Measurements from ENCODE around the gene SYCE3. TPM values are rescaled to one million over a fixed set of nuclear protein-coding genes. Genes with fewer than 3 reads are reported as not detected.

Gene SYCE3
- total RNA-seq, 1 donor from 2014 or later = not detected

DNA sequence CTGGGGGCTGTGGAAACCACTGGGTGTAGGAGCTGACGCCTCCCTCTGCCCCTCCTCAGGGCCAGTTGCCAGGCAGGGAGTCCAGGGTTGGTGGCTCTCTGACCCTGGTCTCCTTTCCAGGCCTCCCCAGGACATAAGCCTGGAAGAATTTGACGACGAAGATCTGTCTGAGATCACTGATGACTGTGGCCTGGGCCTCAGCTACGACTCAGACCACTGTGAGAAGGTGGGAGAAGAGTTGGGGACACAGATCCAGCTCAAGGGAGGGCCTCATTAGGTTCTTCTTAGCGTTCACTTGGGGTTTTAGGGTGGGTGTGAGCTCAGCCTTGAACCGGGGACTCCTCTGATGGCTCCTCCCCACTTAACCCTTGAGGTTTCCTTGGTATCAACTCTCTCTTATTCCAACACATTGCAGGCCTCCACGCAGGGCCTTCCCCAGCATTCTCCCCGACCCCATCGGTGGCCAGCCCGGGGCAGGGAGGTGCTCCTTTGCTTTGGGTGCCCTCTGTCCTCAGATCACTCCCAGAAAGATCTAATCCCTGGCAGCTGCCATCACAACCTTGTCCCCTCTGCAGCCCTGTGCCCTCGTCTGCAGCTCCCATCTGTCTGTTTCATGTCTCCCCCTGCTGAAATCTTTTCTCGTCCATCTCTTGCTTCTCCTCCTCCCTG is 39.1 kb upstream of the SYCE3 start:
- H3K27me3 ChIP-seq = peaks cover 82% of the 10 kb centered on the region

DNA sequence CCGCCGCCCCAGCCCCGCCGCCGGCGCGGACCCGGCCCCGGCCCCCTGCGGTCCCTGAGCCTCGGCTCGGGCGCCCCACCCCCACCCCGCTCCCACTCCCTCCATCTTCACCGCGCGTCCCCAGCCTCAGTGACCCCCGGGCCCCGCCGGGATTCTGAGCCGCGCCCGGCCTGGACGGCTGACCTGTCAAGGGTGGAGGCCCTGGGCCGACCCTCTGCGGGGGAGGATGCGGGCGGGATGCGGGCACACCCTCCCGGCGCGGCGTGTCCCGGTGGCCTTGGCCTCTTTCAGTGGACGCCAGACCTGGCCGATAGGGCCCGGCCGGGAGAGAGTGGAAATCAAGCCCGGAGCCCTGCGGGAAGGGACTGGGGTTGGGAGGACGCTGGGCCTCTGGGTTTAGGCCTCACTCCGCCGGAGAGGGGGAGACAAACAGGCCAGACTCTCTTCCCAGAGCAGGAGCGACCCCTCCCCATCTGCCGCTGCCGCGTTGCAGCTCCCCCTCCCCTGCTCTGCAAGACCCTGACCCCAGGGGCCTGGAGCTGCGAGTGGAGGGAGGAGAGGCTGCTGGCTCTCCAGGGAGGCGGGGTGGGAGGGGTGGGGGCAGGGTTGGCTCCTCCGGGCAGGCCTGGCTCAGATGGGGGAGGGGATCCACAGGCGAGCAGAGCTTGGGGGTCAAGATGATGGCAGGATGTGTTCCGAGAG is 38.4 kb upstream of the SYCE3 start:
- TF ChIP-seq CTCF (IDR thresholded peaks at IDR 0.05) (no peak), EZH2 (IDR thresholded peaks at IDR 0.05) (peak; percentile 62), EZH2phosphoT487 (IDR thresholded peaks at IDR 0.05) (peak; percentile 41)
- H2AFZ ChIP-seq (replicated peaks) = no peak overlapping the region
- H3K27me3 ChIP-seq = peaks cover 82% of the 10 kb centered on the region
- H3K4me1 ChIP-seq = peaks cover 4% of the 10 kb centered on the region
- peak overlapping the region; percentile 88 for H3K4me2 ChIP-seq
- H3K4me3 ChIP-seq = peak overlapping the region; percentile 39
- Mint-ChIP-seq H3K4me3 (peak overlapping the region; percentile 86), H3K9me3 (peaks cover 2% of the 10 kb centered on the region), H3K27ac (no peak overlapping the region), H3K4me1 (peaks cover 19% of the 10 kb centered on the region), H3K27me3 (ENCODE audit: insufficient read depth, low read depth) (peaks cover 17% of the 10 kb centered on the region), H3K36me3 (peaks cover 14% of the 10 kb centered on the region)
- no peaks in the 10 kb centered on the region for H3F3A ChIP-seq (ENCODE audit: low read depth)
- no peaks in the 10 kb centered on the region for H3K79me2 ChIP-seq (ENCODE audit: low read depth)
- H4K20me1 ChIP-seq (ENCODE audit: low read depth) = peaks cover 21% of the 10 kb centered on the region
- no peak overlapping the region for H3K9ac ChIP-seq
- DNase-seq (ENCODE audit: low spot score) = no peak
- no peak overlapping the region for H3K27ac ChIP-seq
- H3K9me3 ChIP-seq (ENCODE audit: low read depth) = no peaks in the 10 kb centered on the region
- H3K36me3 ChIP-seq = no peaks in the 10 kb centered on the region

More for the DNA sequence above, 39.1 kb upstream of the SYCE3 start:
- H3K4me3 ChIP-seq = no peak overlapping the region
- no peaks in the 10 kb centered on the region for H3K79me2 ChIP-seq (ENCODE audit: low read depth)
- H2AFZ ChIP-seq (replicated peaks) = no peak overlapping the region
- TF ChIP-seq CTCF (IDR thresholded peaks at IDR 0.05) (no peak), EZH2phosphoT487 (IDR thresholded peaks at IDR 0.05) (no peak), EZH2 (IDR thresholded peaks at IDR 0.05) (peak; percentile 47)
- H3K27me3 Mint-ChIP-seq (ENCODE audit: insufficient read depth, low read depth) = peaks cover 17% of the 10 kb centered on the region
- peaks cover 11% of the 10 kb centered on the region for H3K36me3 Mint-ChIP-seq
- peaks cover 4% of the 10 kb centered on the region for H3K4me1 ChIP-seq
- H3K27ac Mint-ChIP-seq = no peak overlapping the region
- no peak overlapping the region for H3K27ac ChIP-seq
- no peak overlapping the region for H3K9ac ChIP-seq
- H3K4me2 ChIP-seq = no peak overlapping the region
- H3K9me3 Mint-ChIP-seq = peaks cover 2% of the 10 kb centered on the region
- no peaks in the 10 kb centered on the region for H3K9me3 ChIP-seq (ENCODE audit: low read depth)
- H3F3A ChIP-seq (ENCODE audit: low read depth) = no peaks in the 10 kb centered on the region
- no peaks in the 10 kb centered on the region for H3K36me3 ChIP-seq
- no peak for DNase-seq (ENCODE audit: low spot score)
- peaks cover 21% of the 10 kb centered on the region for H4K20me1 ChIP-seq (ENCODE audit: low read depth)
- H3K4me1 Mint-ChIP-seq = peaks cover 19% of the 10 kb centered on the region
- H3K4me3 Mint-ChIP-seq = peak overlapping the region; percentile 86

DNA sequence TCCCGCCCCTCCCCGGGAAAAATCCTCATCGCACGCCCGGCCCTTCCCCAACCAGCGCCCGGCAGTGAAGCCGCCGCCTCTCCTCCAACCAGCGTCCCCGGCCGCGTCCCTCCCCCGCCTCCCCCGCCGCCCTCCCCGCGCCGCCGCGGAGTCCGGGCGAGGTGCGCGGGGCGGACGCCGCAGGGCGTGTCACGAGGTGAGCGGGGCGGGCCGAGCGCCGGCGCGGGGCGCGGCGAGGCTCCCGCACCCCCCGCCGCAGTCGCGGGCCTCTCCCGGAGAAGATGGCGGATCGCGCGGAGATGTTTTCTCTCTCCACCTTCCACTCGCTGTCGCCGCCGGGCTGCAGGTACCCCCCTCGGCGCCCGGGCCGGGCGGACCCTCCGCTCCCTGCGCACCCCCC is 37.8 kb upstream of the SYCE3 start, which contains the start of gene MAPK8IP2:
TSS of gene MAPK8IP2 (plus strand) at position 256 of the 400 bp plus-strand sequence. CDS start at position 282, 26 bp downstream.
- no peak within 1 kb of the TSS for H3K27ac ChIP-seq
- H3K9ac ChIP-seq = no peak within 1 kb of the TSS
- H4K20me1 ChIP-seq (ENCODE audit: low read depth) = peaks cover 21% of the 10 kb centered on the region
- peaks cover 76% of the 10 kb centered on the region for H3K27me3 ChIP-seq
- no peaks in the 10 kb centered on the region for H3K36me3 ChIP-seq
- Mint-ChIP-seq H3K9me3 (peaks cover 2% of the 10 kb centered on the region), H3K4me1 (peaks cover 19% of the 10 kb centered on the region), H3K27ac (peak within 1 kb of the TSS; percentile 58), H3K36me3 (peaks cover 16% of the 10 kb centered on the region), H3K4me3 (peak within 1 kb of the TSS; percentile 89), H3K27me3 (ENCODE audit: insufficient read depth, low read depth) (peaks cover 17% of the 10 kb centered on the region)
- no peak within 1 kb of the TSS for H2AFZ ChIP-seq (replicated peaks)
- H3F3A ChIP-seq (ENCODE audit: low read depth) = no peaks in the 10 kb centered on the region
- DNase-seq (ENCODE audit: low spot score) = peak; percentile 65
- H3K9me3 ChIP-seq (ENCODE audit: low read depth) = no peaks in the 10 kb centered on the region
- H3K4me2 ChIP-seq = peak within 1 kb of the TSS; percentile 88
- TF ChIP-seq CTCF (IDR thresholded peaks at IDR 0.05) = no peak
- TF ChIP-seq EZH2 (IDR thresholded peaks at IDR 0.05) = no peak
- TF ChIP-seq EZH2phosphoT487 (IDR thresholded peaks at IDR 0.05) = no peak
- H3K4me1 ChIP-seq = peaks cover 4% of the 10 kb centered on the region
- peak within 1 kb of the TSS; percentile 39 for H3K4me3 ChIP-seq
- no peaks in the 10 kb centered on the region for H3K79me2 ChIP-seq (ENCODE audit: low read depth)
